UCSD-AML1 (cell line): Measurements from ENCODE around the gene KRT37.

ENCODE experiments used
- DNase-seq: peaks from one replicate; lab custom pipeline; 2025; ENCODE audit not compliant: unreplicated experiment; lab: John Stamatoyannopoulos, UW

The KRT37 gene

DNA sequence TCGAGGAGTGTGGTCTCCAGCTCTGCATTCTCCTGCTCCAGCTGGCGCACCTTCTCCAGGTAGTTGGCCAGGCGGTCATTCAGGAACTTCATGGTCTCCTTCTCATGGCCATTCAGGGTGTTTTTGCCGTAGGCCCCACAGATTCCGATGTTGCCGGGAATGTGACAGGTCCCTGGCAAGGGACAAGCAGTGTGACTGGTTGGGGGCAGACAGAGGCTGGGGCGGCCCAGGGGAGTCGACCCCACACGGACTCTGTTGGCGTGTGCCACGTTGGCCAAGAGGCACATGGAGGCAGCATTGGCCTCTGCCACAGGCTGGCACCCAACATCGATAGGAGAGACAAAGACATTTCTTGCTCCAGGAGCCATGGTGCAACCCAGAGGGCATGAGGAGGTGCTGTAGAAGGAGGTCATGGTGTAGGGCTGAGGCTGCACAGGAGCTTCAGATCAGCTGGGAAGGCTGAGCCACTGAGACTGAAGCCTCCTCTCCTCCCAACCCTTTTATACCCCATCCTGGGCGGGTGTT is at the start of gene KRT37:
TSS of gene KRT37 (minus strand) at position 475 of the 525 bp plus-strand sequence. CDS start at position 413, 62 bp downstream.
- DNase-seq = no peak

DNA sequence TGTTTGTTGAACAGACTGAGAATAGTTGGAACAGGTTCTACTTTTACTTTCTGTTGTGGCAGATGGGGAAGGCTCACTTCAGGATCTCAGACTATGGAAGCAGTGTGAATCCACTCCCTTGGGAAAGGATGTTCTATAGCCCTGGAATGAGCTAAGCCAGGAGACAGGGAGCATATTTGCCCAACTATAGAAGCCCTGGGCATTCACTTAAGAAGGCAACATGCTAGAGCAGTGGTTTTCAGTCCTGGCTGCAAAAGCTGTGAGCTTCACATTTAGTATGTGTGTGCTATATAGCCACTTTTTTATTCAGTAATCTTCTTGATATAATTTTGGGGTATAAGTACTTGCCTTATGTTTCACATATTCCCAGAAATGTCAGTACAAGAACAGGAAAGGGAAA is 44.0 kb upstream of the KRT37 start:
- DNase-seq = no peak

DNA sequence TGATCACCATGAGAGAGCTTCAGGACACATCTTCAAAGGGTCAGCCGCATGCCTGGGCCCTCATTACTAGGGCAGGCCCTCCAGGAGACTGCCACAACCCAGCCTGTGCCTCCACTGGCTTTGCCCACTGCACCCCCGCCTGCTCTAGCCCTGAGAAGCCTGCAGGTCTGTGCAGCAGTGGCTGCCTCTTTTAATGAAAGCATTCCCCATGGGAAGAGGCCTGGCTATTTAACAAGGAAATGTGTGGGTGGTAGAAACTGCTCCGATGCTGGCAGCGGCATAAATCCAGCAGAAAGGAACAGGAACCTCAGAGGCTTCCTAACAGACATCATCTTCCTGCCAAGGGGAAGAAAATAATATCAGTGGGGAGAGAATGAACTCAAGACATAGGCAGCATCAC is 43.2 kb upstream of the KRT37 start:
- no peak for DNase-seq

DNA sequence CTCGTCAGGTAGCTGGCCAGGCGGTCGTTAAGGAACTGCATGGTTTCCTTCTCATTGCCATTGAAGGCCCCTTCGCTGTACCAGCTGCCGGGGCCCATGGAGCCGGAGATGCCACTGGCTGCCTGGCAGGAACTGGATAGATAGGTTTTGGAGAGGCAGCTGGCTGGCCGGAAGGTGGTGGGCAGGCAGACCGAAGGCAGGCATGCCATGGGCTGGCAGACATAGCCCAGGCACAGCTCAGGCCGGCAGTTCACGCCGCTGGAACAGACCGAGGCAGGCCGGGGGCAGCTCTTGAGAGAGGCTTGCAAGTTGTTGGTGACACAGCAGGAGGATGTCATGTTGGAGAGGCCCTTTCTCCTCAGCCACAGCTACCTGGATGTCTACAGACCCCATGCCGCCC is 42.6 kb upstream of the KRT37 start, which contains the start of gene KRT32:
TSS of gene KRT32 (minus strand) at position 399 of the 400 bp plus-strand sequence. CDS start at position 338, 61 bp downstream.
- DNase-seq = no peak

DNA sequence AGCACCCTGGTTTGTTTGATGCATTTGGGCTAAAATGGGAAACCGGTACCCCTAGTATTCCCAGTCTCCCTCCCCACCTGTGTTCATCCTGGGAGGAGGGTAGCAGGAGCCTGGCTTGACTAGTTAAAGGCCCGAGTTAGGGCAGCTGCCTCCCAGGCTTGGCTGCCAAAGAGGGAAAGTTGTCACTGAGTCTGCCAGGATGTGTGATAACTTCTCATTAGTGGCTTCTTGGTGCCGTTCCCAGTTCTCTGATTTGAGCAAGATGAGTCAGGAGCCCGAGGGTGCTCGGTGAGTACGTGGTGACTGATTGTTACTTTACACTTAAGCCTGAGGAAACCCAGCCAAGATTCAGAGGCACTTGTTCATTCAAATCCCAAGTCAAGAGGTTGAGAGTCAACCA is 40.3 kb upstream of the KRT37 start:
- no peak for DNase-seq

DNA sequence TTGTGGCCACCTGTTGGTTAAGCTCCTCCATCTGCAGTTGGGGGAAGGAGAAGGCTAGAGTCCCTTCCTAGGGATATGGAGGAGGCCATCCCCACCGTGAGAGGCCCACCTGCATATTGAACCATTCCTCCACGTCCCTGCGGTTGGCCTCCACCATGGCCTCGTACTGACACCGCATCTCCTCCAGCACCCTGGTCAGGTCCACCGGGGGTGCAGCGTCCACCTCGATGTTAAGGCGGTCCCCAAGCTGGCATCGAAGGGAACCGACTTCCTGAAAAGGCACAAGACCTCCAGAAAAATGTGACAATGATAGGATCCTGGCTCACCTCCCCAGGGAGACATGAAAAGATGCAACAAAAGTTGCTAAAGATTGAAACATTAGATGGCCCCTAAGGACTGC is 39.8 kb upstream of the KRT37 start:
- DNase-seq = no peak

DNA sequence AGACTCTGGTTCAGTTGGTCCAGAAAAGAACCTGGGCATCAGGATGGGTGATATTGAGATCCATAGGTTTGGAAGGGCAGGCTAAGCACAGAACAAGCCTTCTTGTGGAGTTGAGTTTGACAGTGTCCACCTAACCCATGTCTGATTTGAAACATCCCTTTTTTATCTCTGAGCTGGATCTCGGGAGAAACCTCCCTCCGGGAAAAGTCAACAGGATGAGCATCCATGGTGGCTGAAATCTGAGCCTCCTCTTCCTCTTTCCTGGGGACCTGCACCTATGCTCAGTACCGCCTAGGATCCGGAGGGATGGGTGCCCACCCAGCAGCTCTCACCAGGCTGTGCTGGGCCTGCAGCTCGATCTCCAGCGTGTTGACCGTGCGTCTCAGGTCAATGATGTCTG is 39.4 kb upstream of the KRT37 start:
- no peak for DNase-seq

DNA sequence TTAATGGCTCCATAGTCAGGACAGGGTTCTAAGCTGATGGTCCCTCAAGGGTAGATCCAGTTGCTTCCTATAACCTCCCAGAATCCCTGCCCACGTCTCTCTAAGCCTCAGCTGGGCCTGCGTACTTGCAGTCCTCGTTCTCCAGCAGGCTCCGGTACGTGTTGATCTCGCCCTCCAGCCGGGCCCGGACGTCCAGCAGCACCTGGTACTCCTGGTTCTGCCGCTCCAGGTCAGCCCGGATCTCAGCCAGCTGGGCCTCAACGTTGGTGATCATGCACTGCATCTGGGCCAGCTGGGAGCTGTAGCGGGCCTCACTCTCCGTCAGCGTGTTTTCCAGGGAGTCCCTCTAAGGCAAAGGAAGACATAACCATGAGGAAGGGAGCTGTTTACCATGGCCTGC is 38.3 kb upstream of the KRT37 start:
- no peak for DNase-seq

DNA sequence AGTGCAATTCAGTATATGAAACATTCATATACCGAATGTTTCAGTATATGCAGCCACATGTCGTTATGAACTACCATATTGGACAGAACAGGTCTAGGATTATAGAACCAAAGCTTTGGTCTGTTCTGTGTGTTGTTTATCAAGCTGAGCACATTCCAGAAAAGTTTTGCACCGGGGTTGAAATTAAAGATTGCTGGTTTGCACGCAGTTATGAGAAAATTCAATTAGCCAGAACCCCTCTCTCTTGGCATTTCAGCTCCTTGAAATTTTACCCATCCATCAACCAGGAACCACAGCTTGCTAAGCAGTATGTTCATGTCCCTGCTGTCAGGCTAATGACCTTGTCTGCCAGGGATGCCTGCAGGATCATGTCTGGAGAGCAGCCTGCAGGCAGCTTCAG is 33.3 kb upstream of the KRT37 start:
- no peak for DNase-seq

DNA sequence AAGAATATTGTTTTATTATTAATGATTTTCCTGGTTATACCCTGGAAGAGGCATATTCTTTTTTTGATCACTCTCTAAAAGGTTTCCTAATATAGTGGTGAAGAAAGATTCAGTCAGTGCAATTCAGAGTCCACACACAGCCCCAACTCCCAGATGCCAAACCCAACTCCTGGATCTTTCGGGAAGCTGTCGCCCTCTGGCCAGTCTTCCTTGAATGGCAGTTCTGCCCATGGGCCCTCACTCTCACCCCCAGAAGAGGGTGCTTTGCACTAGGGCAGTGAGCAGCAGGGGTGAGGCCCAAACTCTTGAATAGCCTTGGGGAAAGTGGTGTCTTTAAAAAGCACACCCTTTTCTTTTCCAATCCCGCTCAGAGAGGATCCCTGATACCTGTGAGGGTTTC is 31.8 kb upstream of the KRT37 start:
- DNase-seq = no peak

DNA sequence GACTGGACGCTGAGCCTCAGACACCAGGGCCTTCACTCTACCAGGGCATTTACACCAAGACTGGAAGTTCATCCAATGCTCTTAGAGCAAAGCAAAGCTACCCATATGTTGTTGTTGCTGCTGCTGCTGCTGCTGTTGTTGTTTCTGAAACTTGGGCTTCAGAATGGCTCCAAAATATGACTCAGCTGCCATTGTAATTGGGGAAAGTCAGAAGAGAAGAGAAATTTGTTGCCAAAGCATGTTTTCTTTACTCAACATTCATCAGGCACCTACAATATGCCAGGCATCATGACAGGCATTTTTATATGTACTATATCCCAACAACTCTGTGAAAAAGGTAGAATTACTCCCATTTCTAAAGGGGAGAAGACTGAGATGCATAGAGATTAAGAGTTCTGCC is 30.9 kb upstream of the KRT37 start:
- DNase-seq = no peak

DNA sequence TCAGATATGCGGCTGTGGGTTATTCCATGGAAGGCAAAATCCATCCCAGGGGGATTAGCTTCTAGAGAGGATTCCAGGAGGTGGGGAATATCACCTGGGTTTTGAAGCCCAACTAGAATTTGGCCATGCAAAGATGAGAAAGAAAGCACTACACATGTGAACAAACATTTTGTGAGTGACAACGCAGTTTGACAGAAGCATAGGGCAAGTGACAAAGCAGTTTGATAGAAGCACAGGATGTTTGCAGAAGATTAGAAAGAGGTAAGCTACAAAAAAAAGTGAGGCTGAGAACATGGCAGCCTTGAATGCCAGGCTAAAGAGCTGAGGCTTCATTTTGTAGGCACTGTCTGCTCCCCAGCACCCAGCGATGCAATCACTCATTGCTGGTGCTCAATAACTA is 28.7 kb upstream of the KRT37 start:
- DNase-seq = no peak

DNA sequence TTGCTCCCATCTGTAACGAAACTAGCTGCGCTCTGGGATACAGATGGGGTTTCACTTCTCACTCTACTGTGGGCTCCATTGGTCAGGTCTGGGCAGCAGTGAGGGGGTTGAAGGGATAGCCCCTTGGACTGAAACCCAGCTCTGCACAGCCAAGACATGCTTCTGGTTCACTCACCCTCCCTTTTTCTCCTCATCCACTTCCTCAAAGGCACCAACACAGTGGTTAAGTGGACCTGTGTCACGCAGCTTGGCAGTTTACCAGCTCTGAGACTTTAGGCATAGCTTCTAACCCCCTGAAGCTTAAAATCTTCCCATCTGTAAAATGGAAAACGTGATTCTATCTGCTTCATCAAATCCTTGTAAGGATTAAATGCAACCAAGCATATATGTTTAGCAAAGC is 27.9 kb upstream of the KRT37 start:
- DNase-seq = no peak

DNA sequence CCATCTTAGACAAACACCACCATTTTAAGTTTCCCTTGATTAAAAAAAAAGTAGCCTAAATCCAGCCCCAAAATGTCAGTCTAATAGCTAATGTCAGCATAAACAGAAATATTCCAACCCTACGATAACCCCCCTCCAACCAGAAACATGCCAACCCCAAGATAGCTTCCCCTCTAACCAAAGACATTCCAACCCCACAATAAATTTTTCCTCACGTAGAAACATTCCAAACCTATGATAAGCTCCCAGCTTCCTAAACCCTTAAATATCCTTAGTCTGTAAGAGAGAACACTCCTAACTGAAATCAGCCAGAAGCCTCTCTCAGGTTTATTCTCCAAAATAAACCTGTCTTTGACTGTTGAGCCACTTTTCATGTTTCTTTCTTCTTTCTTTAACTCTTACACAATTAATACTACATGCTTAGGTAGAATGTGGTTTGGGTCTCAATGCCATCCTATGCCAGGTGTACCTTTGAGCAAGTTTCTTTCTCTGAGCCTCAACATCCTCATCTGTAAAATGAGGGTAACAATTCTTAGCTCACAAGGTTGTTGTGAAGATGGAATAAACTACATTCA is 26.9 kb upstream of the KRT37 start:
- DNase-seq = no peak

DNA sequence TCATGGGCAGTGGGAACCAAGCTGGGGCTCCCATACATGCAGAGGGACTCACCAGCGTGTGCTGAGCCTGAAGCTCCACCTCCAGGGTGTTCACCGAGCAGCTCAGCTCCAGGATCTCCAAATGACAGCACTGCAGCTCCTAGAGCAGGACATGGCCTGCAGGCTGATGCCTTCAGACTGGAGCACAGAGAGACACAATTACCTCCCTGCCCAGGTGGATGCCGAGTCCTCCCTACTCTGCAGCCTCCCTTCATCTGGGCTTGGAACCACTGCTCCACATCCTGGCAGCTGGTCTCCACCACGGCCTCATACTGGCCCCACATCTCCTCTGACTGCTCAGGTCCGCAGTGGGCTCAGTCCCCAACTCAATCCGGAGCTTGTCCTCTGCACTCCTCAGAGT is 24.6 kb upstream of the KRT37 start:
- DNase-seq = no peak

DNA sequence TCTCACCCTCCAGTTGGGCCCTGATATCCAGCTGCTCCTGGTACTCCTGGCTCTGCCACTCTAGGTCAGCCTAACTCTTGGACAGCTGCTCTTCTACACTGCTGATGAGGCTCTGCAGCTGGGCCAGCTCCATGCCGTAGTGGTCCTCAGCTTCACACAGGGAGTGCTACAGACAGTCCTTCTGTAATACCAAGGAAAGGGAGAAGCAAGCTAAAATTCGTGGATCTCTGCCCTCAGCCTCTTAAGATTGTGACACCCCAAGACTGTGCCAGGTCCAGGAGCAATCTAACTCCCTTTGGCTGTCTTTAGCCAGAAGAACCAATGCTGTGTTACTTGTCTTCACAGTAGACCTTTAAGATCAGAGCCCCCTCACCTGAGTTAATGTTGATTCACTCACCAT is 24.1 kb upstream of the KRT37 start:
- DNase-seq = no peak

DNA sequence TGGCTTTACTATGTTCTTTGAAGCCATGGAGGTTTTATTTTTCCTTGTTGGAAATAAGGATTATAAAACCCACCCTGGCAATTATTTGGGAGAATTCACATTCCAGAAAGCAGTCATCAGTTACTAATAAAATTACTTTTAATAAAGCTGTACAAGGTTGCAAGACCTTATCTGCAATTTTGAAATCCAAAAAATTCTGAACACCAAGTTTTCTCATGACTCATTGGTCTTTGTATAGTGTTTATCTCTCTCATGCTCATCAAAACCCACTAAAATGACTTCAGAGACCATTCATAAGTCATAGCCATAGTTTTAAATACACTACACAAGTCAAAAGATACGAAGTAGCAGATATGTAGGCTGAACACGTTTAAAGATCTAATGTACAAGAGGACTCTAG is 22.4 kb upstream of the KRT37 start:
- DNase-seq = no peak

DNA sequence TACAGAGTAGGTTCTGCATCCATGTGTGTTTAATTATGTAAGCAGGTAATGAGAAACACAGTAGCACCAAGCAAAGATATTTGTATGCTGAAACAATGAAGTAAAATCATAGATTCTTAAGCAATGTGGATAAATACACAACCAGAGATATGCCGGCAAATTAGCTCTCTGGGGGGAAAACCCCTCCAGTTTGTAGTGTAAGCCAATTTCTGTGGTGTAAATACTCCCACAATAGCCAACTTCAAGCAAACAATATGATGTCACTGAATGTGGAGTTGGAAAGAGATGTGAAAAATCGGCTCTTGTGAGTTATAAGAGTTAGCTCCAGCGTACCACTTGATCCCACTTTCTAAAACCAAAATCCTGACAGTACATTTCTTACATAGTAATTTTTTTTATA is 20.3 kb upstream of the KRT37 start:
- no peak for DNase-seq

DNA sequence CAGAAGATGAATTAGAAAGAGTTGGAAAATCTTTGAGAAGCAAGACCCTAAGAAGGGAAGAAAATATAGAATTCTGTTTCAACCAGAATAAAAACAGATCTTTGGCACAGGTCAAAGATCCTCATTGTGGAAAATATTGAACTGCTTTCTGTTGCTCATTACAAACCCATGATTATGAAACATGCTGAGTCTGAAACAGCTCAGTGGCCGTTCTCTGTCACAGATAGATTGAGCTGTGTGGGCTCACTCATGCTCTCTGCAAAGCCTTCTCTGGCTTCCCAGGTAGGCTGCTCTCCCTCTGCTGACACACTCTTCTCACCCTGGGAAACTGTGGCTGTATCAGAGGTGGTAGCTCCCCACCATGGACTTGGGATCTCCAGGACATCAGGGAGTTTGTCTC is 19.8 kb upstream of the KRT37 start:
- no peak for DNase-seq

DNA sequence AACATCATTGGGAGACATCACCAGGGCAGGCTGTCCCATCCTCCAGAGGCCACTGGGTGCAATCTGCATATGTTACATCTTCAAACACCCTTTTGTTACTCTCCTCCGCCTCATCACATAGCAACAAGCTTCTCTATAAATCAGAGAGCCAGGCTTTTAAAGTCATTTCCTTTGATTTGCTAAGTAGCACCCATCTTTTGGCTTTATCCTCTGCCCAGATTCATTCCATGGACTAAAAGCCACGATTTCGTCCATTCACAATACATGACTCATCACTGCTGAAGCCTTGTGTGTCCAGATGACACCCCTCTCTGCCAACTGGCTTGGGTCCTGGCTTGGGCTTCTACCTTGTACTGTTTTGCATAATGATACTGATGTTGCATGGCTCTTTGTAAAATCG is 18.4 kb upstream of the KRT37 start:
- no peak for DNase-seq

DNA sequence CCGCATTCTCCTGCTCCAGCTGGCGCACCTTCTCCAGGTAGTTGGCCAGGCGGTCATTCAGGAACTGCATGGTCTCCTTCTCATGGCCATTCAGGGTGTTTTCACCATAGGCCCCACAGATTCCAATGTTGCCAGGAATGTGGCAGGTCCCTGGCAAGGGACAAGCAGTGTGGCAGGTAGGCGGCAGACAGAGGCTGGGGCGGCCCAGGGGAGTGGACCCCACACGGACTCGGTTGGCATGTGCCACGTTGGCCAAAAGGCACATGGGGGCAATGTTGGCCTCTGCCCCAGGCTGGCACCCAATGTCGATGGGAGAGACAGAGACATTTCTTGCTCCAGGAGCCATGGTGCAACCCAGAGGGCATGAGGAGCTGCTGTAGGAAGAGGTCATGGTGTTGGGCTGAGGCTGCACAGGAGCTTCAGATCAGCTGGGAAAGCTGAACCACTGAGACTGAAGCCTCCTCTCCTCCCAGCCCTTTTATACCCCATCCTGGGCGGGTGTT is 16.2 kb upstream of the KRT37 start, which contains the start of gene KRT38:
TSS of gene KRT38 (minus strand) at position 453 of the 503 bp plus-strand sequence. CDS start at position 391, 62 bp downstream.
- DNase-seq = no peak

DNA sequence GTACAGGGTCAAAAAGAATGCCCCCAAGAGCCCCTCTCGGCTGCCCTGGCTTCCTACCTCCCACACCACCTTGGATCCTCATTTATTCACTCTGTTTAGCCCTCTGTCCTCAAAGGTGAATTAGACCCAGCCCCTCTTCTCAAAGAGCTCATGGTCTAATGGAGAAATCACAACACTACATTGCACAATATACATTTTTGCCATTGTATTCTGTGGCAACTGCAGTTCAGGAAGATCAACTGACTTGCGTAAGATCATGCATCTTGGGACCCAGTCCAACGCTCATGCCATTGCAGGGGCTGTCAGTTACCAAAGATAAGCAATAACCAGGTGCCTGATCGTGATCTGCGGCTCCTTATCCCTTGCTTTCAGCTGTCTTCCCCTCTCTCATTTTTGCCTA is 15.0 kb upstream of the KRT37 start:
- no peak for DNase-seq

DNA sequence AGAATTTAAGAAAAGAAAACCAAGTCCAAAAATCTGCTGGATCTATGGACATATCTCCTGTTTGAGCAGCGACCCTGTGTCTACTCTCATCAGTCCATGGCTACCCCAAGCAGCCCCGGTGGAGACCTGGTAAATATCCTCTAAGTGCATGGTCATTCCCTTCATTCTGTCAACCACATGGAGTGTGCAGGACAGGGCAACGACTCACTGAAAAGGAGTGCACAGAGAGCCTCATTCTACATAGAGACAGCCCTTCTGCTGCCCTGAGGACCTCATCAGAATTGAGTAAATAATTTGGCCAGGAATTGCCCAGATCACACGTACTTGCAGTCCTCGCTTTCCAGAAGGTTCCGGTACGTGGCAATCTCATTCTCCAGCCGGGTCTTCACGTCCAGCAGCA is 13.4 kb upstream of the KRT37 start:
- DNase-seq = no peak
